ENCODE measurements around the gene ABAT. TPM values are rescaled to one million over a fixed set of nuclear protein-coding genes. Genes with fewer than 3 reads are reported as not detected.

Gene ABAT
- total RNA-seq, 4 donors from 2014 or later: 0.55 to 1.9 (median 0.92) TPM

DNA sequence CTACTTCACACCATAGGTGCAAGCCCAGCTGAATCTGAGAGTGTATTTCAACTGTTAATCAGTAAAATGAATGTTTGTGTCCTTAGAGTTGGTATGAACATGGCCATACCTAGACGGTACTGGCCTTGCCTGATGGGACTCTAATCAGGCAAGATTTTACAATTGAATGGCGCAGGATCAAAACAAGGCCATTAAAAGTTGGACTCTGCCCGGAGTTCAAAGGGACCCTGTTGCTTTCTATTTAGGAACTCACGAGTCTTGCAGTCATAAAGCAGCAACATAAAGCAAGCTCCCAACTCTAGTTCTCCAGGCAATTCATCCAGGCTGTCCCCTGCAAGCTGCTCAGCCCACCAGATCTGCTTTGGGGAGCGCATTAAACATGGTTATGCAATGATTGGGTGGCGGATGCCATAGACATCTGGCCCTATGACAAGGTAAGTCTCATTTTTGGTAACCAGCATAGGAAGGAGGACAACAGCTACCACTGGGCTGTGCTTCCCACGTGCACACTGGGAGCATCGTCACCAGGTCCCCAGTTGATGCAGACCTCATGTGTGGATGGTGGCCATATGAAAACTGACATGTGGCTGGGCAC lies 114.3 kb downstream of the ABAT start:
- TF ChIP-seq, protein P1, sequence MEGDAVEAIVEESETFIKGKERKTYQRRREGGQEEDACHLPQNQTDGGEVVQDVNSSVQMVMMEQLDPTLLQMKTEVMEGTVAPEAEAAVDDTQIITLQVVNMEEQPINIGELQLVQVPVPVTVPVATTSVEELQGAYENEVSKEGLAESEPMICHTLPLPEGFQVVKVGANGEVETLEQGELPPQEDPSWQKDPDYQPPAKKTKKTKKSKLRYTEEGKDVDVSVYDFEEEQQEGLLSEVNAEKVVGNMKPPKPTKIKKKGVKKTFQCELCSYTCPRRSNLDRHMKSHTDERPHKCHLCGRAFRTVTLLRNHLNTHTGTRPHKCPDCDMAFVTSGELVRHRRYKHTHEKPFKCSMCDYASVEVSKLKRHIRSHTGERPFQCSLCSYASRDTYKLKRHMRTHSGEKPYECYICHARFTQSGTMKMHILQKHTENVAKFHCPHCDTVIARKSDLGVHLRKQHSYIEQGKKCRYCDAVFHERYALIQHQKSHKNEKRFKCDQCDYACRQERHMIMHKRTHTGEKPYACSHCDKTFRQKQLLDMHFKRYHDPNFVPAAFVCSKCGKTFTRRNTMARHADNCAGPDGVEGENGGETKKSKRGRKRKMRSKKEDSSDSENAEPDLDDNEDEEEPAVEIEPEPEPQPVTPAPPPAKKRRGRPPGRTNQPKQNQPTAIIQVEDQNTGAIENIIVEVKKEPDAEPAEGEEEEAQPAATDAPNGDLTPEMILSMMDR (IDR thresholded peaks at IDR 0.05 in 4 of 5, conservative IDR thresholded peaks at IDR 0.05 in 1 of 5): no peak
- TF ChIP-seq POLR2A (IDR thresholded peaks at IDR 0.05): no peak
- ATAC-seq: no peak
- in situ Hi-C loops (cut with MboI; ENCODE audit: low sequenced_read_pairs in 4 of 4): no loop called here

DNA sequence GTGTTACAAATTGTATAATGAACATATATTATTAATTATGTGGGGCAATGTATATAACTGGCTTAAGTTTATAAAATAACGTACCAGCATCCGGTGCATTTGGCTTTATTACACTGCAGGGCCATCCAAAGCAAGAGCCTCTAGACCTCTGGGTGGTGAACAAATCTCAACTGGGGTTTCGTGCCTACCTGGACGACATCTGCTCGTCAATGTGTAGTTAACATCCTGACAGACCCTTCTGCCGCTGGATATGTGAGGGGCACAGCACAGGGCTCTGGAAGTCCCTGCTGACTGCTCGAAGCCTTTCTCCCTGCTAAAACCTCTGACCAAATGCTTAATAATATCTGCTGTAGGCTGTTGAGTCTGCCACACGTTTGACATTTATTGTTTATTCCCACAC lies 120.7 kb downstream of the ABAT start:
- no peak for DNase-seq
- in situ Hi-C loops (cut with MboI; ENCODE audit: low sequenced_read_pairs in 4 of 4) (loop anchor here in 3 of 4 donors (10.0 kb wide), 2 partner anchors 80 to 120 kb away; partner anchors contain the start of gene ABAT (in 1 of the 3)), intact Hi-C loops (cut with DNase I; ENCODE audit: low total_unique reads) (no loop called here)
- Histone ChIP-seq H3K27ac (no peak overlapping the region), H3K9me3 (no peaks in the 10 kb centered on the region), H3K4me3 (no peak overlapping the region), H3K27me3 (no peaks in the 10 kb centered on the region), H3K36me3 (no peaks in the 10 kb centered on the region), H3K4me1 (peaks cover 26% of the 10 kb centered on the region in 2 donors)
- ATAC-seq: no peak
- TF ChIP-seq, protein P1 (IDR thresholded peaks at IDR 0.05 in 4 of 5, conservative IDR thresholded peaks at IDR 0.05 in 1 of 5): no peak
- no peak for TF ChIP-seq POLR2A (IDR thresholded peaks at IDR 0.05)

More for the DNA sequence above, 114.3 kb downstream of the ABAT start:
- no peaks in the 10 kb centered on the region for H3K36me3 ChIP-seq
- no peak overlapping the region for H3K4me3 ChIP-seq
- H3K4me1 ChIP-seq: no peaks in the 10 kb centered on the region
- H3K9me3 ChIP-seq: no peaks in the 10 kb centered on the region
- no peaks in the 10 kb centered on the region for H3K27me3 ChIP-seq
- intact Hi-C loops (cut with DNase I; ENCODE audit: low total_unique reads): no loop called here
- no peak overlapping the region for H3K27ac ChIP-seq
- DNase-seq: no peak

DNA sequence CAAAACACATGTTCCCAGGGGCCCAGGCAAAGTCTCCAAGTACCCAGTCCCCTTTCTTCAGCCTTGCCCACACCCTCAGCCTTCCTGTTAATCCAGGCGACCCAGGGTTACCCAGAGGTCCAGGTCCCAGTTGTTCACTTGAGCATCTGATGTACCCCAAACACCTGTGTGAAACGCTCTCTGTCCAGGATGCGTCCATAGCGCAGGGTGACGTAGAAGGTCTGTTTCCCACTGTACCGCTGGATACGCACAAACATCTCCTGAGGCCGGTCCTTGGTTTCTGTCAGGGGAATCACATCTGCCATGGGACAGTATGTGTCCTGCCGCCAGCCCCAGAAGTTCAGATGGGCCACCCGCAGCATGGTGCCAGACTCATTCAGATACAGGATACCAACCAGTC lies 121.4 kb downstream of the ABAT start:
- H3K4me3 ChIP-seq: no peak overlapping the region
- DNase-seq: no peak
- H3K27ac ChIP-seq: no peak overlapping the region
- H3K27me3 ChIP-seq: no peaks in the 10 kb centered on the region
- in situ Hi-C loops (cut with MboI; ENCODE audit: low sequenced_read_pairs in 4 of 4) (loop anchor here in 3 of 4 donors (10.0 kb wide), 2 partner anchors 79 to 121 kb away; partner anchors contain the start of gene ABAT (in 1 of the 3)), intact Hi-C loops (cut with DNase I; ENCODE audit: low total_unique reads) (no loop called here)
- peaks cover 26% of the 10 kb centered on the region in 2 donors for H3K4me1 ChIP-seq
- no peaks in the 10 kb centered on the region for H3K36me3 ChIP-seq
- TF ChIP-seq POLR2A (IDR thresholded peaks at IDR 0.05): no peak
- TF ChIP-seq, protein P1 (IDR thresholded peaks at IDR 0.05 in 4 of 5, conservative IDR thresholded peaks at IDR 0.05 in 1 of 5): no peak
- no peaks in the 10 kb centered on the region for H3K9me3 ChIP-seq
- no peak for ATAC-seq

DNA sequence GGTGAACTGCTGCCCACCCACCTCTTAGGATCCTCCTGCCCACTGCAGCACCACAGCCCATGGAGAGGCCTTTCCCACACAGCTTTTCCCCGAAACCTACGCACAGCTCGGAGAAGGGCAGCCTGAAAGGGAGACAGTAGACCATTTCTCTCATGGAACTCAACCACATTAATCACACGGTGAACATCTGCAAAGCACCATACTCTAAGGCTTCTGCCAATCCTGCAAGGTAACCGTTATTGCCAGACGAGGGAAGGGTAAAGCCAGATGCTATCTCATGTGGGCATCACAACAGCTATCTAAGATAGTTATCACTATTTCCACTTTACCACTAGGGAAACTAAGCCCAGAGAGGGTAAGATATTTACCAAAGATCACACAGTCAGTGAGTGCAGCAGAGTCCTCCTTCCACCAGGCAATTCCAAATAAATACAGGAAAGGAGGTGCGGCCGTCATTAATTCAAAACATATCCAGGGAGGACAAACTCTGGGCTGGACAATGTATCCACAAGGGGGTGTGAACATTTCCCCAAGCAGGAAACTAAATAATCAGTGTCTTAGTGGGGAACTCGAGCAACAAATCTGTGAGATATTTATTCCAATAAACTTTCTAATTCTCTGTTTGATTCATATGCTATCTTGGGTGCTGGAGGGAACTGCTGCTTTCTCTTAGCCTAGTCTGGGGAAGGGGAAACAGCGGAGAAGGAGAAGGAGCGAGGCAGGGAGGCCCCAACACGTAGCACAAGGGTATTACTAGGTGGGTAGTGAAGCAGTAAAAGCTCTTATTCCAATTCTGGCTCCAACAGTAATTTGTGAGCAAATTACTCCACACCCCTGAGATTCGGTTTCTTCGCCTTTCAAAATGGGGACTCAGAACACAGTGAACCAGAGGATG lies 122.3 kb downstream of the ABAT start:
- Histone ChIP-seq H3K4me3 (peak overlapping the region; percentile 92 to 100 (median 96)), H3K4me1 (peaks cover 26% of the 10 kb centered on the region in 2 donors), H3K27me3 (no peaks in the 10 kb centered on the region), H3K27ac (peak overlapping the region; percentile 84 to 98 (median 92)), H3K9me3 (no peaks in the 10 kb centered on the region), H3K36me3 (peaks cover 0 to 4% of the 10 kb centered on the region in 2 donors)
- intact Hi-C loops (cut with DNase I; ENCODE audit: low total_unique reads) (no loop called here), in situ Hi-C loops (cut with MboI; ENCODE audit: low sequenced_read_pairs in 4 of 4) (loop anchor here in 3 of 4 donors (10.0 kb wide), 2 partner anchors 78 to 122 kb away; partner anchors contain the start of gene ABAT (in 1 of the 3))
- peak in 1 of 2 donors; percentile 1 for ATAC-seq
- DNase-seq: no peak
- no peak for TF ChIP-seq POLR2A (IDR thresholded peaks at IDR 0.05)
- TF ChIP-seq, protein P1 (IDR thresholded peaks at IDR 0.05 in 4 of 5, conservative IDR thresholded peaks at IDR 0.05 in 1 of 5): no peak

Measured in gastrocnemius medialis (tissue), 4 donors.